NOMO-1 treated with DMSO at 0.1 percent for 48 hours (cell line): ENCODE data around the gene WAS.

ENCODE experiments used
- DNase-seq: peaks from one replicate; lab custom pipeline; 2025; ENCODE audit not compliant: unreplicated experiment; lab: John Stamatoyannopoulos, UW

The WAS gene

DNA sequence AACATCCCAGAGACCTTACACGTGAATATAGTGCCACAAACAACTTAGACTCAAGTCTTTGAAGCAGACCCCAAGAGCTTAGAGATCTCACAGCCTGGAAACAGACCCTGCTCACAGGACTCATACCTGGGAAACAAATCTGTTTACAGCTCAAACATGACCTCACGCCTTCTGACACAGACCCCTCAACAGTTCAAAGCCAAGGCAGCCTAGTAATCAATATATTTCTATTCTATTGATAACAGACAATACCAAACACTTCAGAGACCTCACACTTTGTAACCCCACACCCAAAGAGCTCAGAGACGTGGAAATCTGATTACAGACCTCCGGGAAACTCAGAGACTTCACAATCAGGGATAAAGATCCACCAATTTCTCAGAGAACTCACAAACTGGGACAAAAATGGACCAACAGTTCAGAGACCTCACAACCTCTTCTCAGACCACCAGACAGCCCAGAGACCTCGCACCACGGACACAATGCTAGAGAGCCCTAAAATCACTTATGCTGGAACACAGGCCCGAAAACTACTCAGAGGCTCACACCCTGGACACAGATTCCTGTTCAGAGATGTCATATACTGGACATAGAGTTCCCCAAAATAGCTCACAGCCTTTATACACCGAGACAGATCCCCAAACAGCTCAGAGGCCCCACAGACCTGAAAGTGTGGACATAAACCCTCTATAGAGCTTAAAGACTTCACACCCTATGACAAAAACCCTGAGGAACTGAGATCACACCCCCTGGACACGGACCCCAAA, 27.7 kb downstream of the WAS start:
- DNase-seq, result no peak

DNA sequence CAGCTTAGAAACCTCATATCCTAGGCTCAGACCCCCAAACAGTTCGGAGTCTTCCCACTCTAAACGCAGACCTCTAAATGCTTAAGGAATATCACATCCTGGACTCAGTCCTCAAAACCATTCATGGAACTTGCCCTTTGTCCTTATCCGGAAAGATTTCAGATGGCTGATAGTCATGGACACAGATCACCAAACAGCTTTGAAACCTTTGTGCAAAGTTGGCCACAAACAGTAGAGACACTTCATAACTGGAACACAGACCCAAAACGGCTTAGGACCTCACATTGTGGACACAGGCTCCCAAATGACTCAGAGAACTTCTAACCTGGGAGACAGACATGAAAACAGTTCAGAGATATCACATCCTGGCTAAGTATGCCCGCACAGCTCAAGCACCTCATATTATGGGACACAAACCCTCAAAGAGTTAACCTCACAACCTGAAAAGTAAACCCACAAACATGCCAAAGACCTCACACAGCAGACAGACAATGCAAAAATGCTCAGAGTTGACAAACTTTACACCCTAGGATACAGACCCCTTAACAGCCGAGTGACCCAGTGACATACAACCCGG, 28.4 kb downstream of the WAS start:
- DNase-seq, result no peak

DNA sequence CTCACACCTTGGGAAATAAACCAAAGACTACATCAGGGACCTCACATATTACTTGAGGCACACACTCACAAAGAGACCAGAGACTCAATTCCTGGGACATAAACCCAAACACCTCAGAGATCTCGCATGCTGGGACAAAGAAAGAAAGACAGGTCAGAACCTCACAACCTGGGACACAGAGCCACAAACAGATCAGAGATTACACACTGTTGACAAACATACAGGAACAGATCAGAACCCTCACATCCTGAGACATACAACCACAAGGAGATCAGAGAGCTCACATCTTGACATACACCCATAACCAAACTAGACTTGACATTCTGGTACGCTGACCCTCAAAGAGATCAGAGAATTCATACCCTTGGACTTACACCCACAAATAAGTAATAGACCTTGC, 30.2 kb downstream of the WAS start:
- no peak for DNase-seq

DNA sequence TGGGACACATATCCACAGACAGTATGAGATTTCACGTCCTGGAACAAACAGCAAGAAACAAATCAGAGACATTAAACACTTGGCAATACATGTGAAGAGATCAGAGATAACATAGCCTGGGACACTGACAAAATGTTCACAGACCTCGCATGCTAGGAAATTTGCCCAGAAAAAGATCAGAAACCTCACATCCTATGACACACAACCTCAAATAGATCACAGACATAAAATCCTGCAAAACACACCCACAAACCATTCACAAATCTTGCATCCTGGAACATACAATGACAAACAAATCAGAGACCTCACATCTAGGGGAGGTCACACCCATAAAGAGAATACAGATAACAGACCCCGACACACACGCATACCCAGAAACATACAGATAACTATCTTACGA, 31.0 kb downstream of the WAS start:
- DNase-seq, result no peak

DNA sequence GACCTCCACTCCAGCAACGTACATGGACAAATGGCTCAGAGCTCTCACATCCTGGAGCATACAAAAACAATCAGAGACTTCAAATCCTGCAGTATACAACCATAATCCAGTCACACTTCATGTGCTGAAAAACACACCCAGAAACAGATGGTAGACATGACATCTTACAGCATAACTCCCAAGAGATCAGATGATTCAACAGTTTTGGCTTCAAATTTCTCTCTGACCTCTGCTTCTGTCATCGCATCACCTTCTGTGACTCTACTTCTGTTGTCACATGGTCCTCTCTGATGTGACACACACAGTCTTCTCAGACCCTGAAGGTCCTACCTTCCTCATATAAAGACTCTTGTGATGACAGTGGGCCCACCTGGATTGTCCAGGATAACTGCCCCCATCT, 31.5 kb downstream of the WAS start:
- no peak for DNase-seq

DNA sequence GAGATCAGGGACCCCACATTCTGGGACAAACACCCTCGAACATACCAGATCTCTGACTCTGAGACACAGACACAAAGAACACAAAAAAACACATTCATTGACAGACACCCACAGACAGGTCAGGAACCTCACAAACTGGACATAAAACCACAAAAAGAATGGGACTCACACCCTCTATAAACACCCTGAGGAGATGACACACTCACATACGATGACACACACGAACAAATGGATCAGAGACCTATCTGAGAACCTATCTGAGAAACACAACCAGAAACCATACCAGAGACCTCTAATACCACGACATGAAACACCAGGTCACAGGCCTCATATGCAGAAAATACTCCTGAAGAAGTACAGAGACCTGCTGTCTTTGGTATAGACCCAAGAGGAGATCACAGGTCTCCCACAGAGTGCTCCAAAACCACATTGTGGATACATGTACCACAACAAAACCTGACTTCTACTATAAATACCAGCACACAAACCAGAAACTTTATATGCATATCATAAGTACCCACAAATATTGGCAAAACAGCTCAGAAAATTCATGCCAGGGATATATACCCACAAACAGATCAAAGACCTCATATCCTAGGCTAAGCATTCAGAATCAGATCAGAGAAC, 32.4 kb downstream of the WAS start:
- no peak for DNase-seq

DNA sequence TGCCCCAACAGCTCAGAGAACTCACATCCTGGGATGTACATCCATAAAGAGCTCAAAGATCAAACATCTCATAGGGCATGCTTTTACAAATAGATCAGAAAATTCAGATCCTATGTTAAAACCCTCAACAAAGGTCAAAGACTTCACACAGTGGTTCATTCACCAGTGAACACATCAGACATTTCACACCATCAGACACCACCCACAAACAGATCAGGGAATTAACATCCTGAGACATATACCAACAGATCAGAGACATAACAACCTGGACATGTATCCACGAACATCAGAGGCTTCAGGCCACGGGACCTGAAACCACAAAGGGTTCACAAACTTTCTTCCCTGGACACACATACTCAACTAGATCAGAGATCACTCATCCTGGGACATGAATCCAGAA, 36.4 kb downstream of the WAS start:
- DNase-seq, result no peak

DNA sequence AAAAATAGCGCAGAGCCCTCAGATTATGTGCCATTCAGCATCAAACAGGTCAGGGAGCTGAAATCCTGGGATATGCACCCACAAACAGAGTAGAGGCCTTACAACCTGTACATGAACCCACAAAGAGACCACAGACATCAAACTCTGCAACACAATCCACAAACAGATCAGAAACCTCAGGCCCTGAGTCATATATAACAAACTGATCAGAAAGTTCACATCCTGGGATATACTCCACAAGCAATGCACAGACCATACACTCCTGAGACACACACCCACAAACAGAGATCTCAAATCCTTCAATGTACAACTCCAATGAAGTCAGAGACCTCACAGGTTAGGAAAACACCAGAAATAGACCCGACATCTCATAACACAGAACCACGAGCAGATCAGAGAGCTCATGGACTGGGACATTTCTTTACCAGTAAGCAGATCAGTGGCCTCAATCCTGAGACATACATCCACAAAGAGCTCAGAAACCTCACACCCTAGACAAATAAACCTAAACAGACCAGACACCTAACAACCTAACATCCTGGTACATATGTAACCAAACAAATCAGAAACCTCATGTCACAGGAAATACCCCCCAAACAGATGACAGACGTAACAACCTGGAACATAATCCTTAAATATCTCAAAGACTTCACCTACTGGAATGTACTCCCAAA, 37.1 kb downstream of the WAS start:
- DNase-seq, result no peak

DNA sequence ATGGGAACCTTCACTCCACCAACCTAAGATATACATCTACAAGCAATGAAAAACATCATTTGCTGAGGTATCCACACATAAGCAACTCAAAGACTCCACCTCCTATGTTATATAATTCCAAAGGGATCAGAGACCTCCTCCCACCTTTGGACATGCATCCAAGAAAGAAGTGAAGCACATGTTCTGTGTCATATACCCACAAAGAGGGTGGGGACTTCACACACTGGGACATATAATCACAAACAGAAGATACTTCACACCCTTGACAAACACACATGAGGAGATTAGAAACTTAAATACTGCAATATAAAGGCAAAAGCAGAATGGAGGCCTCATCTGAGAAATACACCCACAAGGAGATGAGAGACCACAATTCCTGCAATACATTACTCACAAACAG, 38.3 kb downstream of the WAS start:
- no peak for DNase-seq

DNA sequence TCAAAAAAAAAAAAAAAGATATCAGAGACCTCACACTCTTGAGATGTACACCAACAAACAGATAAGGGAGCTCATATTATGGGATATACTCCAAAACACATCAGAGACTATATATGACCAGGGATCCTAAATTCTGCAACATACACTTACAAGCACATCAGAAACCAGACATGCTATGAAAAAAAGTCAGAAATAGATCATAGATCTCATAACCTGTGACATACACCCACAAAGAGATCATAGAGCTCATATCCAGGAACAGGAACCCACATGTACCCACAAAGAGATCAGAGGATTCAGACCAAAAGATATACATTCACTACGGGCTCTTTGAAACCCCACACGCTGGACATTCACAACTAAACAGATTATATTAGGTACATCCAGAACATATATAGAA, 43.0 kb downstream of the WAS start:
- DNase-seq, result no peak

DNA sequence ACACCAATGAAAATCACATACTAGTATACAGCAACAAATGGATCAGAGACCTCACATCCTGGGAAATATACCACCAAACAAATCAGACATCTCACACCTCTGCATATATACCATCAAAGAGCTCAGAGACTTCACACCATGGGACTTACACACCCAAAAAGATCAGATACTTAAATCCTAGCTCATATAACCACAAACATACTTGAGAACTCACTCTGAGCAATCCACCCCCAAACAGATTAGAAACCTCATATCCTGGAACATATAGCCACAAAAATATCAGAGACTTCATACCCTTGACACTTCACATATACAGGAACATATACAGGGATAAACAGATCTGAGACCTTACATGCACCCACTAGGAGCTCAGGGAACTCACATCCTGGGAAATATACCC, 45.1 kb downstream of the WAS start:
- no peak for DNase-seq

DNA sequence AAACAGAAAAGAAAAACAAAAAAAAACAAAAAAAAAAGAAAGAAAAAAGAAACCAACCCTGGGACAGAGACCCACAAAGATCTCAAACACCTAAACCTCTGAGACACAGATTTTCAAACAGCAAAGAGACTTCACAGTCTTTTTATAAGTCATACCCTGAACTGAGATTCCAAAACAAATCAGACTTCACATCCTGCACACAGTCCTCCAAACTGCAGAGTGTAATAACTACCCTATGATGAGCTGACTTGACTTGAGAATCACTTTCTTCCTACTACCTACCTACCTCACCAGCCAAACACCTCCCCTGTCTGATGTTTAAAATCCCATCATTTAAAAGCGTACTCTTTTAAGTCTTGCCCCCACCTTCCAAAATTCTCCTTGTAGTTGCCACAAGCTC, 52.7 kb downstream of the WAS start:
- DNase-seq, result no peak

DNA sequence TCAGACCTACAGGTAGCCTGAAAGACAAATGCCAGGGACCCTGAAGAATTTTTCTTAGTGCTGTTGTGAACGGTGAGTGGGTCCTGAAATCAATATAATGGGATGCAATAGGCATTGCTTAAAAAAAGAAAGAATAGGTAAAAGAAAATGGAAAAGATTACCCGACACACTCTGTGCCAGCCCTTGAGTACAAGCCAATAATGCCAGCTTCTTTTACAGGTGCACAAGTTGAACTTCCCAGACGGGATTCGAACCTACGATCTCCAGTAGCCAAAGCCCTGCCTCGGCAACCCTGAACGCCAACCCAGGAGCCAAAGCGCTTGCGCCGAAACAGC, 53.2 kb downstream of the WAS start:
- no peak for DNase-seq

DNA sequence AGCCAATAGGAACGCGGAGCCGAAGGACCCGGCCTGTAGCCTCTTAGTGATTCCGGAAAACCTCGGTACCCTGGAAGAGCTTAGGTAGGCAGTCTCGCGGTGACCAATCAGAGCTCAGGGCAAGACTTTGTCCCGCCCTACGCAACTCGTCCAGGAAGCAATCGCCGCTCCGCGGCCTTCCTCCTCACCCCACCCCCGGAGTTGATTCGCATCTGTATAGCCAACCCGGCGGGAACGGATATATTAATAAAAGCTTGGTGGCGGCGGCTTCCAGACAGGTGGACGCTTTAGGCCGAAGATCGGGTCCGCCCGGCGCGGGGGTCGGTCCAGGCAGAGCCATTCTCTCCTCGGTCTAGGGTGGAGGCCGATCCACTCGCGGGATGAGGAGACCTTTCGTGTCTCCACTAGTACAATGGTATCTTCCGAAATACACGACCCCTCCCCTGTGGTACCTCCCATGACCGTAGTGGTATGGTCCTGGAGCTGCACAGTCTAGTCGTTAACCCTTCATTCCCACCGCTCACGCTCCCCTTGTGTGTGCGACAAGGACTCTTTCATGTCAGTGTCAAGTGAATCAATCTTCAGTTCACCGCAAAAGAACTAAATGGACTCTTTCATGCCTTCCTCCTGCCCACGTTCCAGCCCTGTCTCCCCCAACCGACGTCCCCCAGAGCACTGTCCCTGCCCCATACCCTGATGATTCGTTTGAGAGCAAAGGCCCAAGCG, 53.8 kb downstream of the WAS start:
- DNase-seq, result peak; percentile 94

DNA sequence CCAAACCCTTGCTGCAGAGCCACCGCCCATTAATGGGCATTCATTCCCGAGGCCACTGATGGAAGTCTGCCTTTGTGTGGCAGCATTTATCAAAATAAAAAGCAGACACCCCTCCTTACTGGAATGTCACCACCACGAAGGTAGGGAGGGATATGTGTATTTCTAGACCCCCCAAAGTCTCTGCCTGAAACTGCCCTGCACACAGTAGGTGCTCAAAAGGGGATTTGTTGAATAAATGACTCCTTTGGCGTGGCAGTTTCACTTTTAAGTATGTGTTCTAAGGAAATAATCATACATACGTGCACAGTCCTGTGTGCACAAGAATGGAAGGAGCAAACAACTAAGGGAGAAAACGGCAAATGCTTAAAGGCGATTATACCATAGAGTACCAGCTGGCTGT, 54.3 kb downstream of the WAS start:
- DNase-seq, result no peak
